SH-SY5Y (cell line): ENCODE results near the gene CA10.
A peak's percentile ranks its signal among the peaks of the same experiment; 100 is the strongest.

ENCODE experiments used
- GATA2 ChIP-seq: IDR thresholded peaks from 2 replicates; pipeline ENCODE4 v1.6.1; 2011; ENCODE audit warnings: mild to moderate bottlenecking, low read depth, low read length
- GATA3 ChIP-seq: IDR thresholded peaks from 2 replicates; pipeline ENCODE4 v1.6.1; 2011; ENCODE audit warnings: low read depth, mild to moderate bottlenecking, low read length, moderate library complexity

DNA sequence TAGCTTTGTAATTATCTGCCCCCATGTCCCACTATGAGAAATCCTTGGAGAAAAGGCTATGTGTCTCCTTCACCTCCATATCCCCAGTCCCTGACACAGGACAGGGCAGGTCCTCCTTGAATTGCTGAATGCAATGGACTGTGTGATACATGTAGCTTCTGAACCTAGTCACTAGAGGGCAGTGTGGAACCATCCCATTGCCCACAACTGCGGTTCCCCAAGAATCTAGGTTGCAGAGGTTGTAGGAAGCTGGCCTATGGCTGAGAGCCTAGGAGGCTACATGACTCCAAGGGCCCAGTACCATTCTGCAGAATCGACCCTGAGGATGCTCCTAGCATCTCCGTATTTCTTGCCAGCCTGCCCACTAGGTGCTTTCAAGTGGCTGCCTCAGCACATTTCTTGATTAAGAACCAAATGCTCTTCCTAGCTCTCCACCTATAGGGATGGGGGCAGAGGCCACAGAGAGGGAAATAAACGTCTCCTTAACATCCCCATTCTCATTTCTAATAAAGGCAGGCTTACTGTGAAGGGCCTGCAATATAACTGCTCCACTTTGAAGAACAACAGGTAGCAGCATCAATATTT, 394.0 kb downstream of the CA10 start:
- 0 out of 2 replicates have a peak, but pooled peaks have one; percentile 6 for TF ChIP-seq GATA2
- TF ChIP-seq GATA3 = no peak
